GM12878 (cell line): ENCODE results near the gene PPP3CA. TPM values are rescaled to one million over a fixed set of nuclear protein-coding genes. Genes with fewer than 3 reads are reported as not detected.

Experiments
- ATAC-seq: fragments of 200-7000 bp; cut with Tn5 transposase; 3 replicates; pipeline ENCODE4 v1.9.1; 2020; ENCODE audit warnings: mild to moderate bottlenecking, moderate library complexity
- BruUV-seq: library from RNA; stranded (reverse); fragments of 400-500 nt; replicated peaks from 2 replicates; lab custom pipeline; 2021; lab: Mats Ljungman, UMichigan
- CTCF ChIA-PET: fragments of 300-600 bp; sonication (Branson Sonifier 250); formaldehyde crosslinking; extraction: SDS; loops from one replicate; lab custom pipeline; 2021; ENCODE audit warnings: inconsistent platforms; lab: Yijun Ruan, JAX
- POLR2A ChIA-PET: fragments of 350-600 bp; formaldehyde crosslinking; extraction: SDS; loops from one replicate; lab custom pipeline; 2021; ENCODE audit warnings: inconsistent platforms; lab: Charles Lee
- RAD21 ChIA-PET: fragments of 300-600 bp; sonication (Branson Sonifier 250); formaldehyde crosslinking; loops from one replicate; lab custom pipeline; 2023; ENCODE audit warnings: antibody characterized with exemption; ENCODE audit not compliant: unreplicated experiment; lab: Charles Lee
- SMC1A ChIA-PET: fragments of 300-600 bp; sonication (Branson Sonifier 250); formaldehyde crosslinking; loops from one replicate; lab custom pipeline; 2023; ENCODE audit not compliant: unreplicated experiment, uncharacterized antibody; lab: Charles Lee
- DNase-seq: peaks from one replicate; pipeline ENCODE4 v3.0.0-alpha.2; 2011; ENCODE audit warnings: low read depth, low spot score
- FAIRE-seq: peaks from 3 replicates; lab custom pipeline; 2011; peaks lifted over from hg19 to GRCh38; lab: Jason Lieb, UNC
- H2AFZ ChIP-seq: 2 replicates; pipeline ENCODE4 v1.6.0; 2011; ENCODE audit warnings: low read depth, low read length, control low read depth; ENCODE audit not compliant: control insufficient read depth
- H3K27ac ChIP-seq: 2 replicates; pipeline ENCODE4 v1.5.1; 2011; ENCODE audit warnings: control low read depth; ENCODE audit not compliant: control insufficient read depth, insufficient read depth
- H3K27me3 ChIP-seq, 2 experiments: replicated peaks in 1 of 2; 2 replicates each; pipeline versions ENCODE4 v1.6.0 to v1.6.1; 2011; ENCODE audit warnings: low read length in 1 of 2; ENCODE audit not compliant: control insufficient read depth in 2 of 2, insufficient read depth in 2 of 2
- H3K36me3 ChIP-seq, 2 experiments: 2 replicates each; pipeline ENCODE4 v1.5.1; 2011; ENCODE audit warnings: low read length in 1 of 2; ENCODE audit not compliant: control insufficient read depth in 2 of 2, insufficient read depth in 2 of 2
- H3K4me1 ChIP-seq: 2 replicates; pipeline ENCODE4 v1.6.1; 2011; ENCODE audit warnings: mild to moderate bottlenecking, low read length, moderate library complexity, mixed read lengths; ENCODE audit not compliant: control insufficient read depth, insufficient read depth
- H3K4me2 ChIP-seq: 2 replicates; pipeline ENCODE4 v1.6.0; 2011; ENCODE audit warnings: control low read depth; ENCODE audit not compliant: control insufficient read depth, insufficient read depth
- H3K4me3 ChIP-seq: fragments of 200-600 bp; sonication (generic); 2 replicates; pipeline ENCODE4 v1.5.1; 2016
- H3K79me2 ChIP-seq: 2 replicates; pipeline ENCODE4 v1.6.0; 2011; ENCODE audit warnings: low read length; ENCODE audit not compliant: control insufficient read depth, insufficient read depth
- H3K9ac ChIP-seq: 2 replicates; pipeline ENCODE4 v1.8.0; 2011; ENCODE audit warnings: low read length, control low read depth, mixed read lengths; ENCODE audit not compliant: control insufficient read depth, insufficient read depth
- H3K9me3 ChIP-seq: replicated peaks from 3 replicates; pipeline ENCODE4 v1.5.1; 2011; ENCODE audit warnings: mild to moderate bottlenecking, low read length; ENCODE audit not compliant: control insufficient read depth, insufficient read depth
- H4K20me1 ChIP-seq: 2 replicates; pipeline ENCODE4 v1.6.0; 2011; ENCODE audit not compliant: control insufficient read depth, insufficient read depth
- WGBS: methylation state at CpG from one replicate; pipeline ENCODE4 v1.1.6; 2016; ENCODE audit warnings: low lambda C conversion rate; ENCODE audit not compliant: insufficient replicate concordance, insufficient coverage; ENCODE audit errors: missing lambda C conversion rate; 5-methylcytosine and 5-hydroxymethylcytosine counted together
- in situ Hi-C: fragments of 300-500 bp; cut with MboI; formaldehyde crosslinking; loops from 9 replicates; pipeline ENCODE4 v1.14.3; 2018; ENCODE audit warnings: mixed read lengths
- intact Hi-C: fragments of 100-400 bp; cut with micrococcal nuclease; formaldehyde crosslinking; loops from one replicate; pipeline ENCODE4 v1.14.2; 2022; ENCODE audit not compliant: unreplicated experiment
- polyA plus RNA-seq, 11 experiments: library from polyadenylated mRNA; depleted of rRNA in 4 of 11; unstranded in 6 of 11; stranded (reverse) in 5 of 11; fragments of >200 nt; fragmentation: Nextera tagmentation in 4 of 11; fragmentation: Illumina TruSeq in 1 of 11; extraction: Ambion mirVana in 4 of 11; extraction: Trizol in 1 of 11; gene quantifications; 1 replicate in 1 of 11; 2 replicates in 10 of 11; pipeline versions ENCODE4 v1.2.1 to v1.2.3, GENCODE V29; 2011 to 2016; ENCODE audit warnings: inconsistent platforms in 2 of 11, missing spikeins in 2 of 11, low read depth in 1 of 11
- total RNA-seq, 4 experiments: library from RNA; depleted of rRNA in 3 of 4; stranded (reverse); fragments of >200 nt in 3 of 4; fragmentation: Illumina TruSeq in 1 of 4; extraction: Trizol in 1 of 4; gene quantifications; 2 replicates each; pipeline versions ENCODE4 v1.2.1 to v1.2.3, GENCODE V29; 2013 to 2021
- TF ChIP-seq, protein P1 (sequence below): IDR thresholded peaks from 2 replicates; pipeline ENCODE4 v1.6.1; 2011; ENCODE audit warnings: borderline replicate concordance, low read depth, mild to moderate bottlenecking, moderate library complexity, mixed read lengths, low read length; ENCODE audit not compliant: insufficient read depth; ENCODE audit errors: extremely low read length
- TF ChIP-seq, protein P2 (sequence below): fragments of 450-650 bp; IDR thresholded peaks from 2 replicates; pipeline ENCODE4 v1.6.1; 2017; ENCODE audit warnings: mild to moderate bottlenecking, moderate library complexity

PPP3CA gene
- total and polyA plus RNA-seq, 10 of the 15 experiments (the other 5 are each of a cell fraction or from before 2014, with no cell fraction given): 0.33 to 9.0 (median 1.0) TPM

DNA sequence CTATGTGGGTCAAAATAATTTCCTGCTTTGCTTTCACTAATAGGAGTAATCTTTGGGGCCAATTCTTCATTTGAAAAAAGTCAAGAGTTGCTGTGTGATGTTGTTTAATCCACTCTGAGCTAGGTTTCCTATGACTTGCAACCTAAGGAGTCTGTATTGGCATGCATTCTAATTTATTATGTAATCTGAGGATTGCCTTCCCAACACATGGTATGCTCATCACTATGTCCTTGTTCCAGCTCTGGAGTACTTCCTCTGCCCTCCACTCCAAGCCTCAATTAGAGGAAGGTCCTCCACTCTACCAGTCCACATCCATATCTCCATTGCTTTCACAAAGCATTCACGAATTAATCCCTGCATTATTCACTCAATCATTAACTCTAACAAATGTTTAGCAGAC, 56.1 kb downstream of the PPP3CA start:
- no peaks in the 10 kb centered on the region for H3K4me1 ChIP-seq
- SMC1A ChIA-PET: interaction anchor here (1.3 to 1.9 kb wide), 2 partner anchors 9 to 10 kb away, joined by 3 to 7 read pairs; no protein-coding TSS in a partner anchor
- in situ Hi-C loops (no loop called here), intact Hi-C loops (no loop called here)
- no peak for ATAC-seq
- no TSS peak for BruUV-seq
- TF ChIP-seq, protein P1, sequence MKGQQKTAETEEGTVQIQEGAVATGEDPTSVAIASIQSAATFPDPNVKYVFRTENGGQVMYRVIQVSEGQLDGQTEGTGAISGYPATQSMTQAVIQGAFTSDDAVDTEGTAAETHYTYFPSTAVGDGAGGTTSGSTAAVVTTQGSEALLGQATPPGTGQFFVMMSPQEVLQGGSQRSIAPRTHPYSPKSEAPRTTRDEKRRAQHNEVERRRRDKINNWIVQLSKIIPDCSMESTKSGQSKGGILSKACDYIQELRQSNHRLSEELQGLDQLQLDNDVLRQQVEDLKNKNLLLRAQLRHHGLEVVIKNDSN: no peak
- POLR2A ChIA-PET: interaction anchor here (0.5 kb wide), 1 partner anchor 16 kb away, joined by 4 read pairs; no protein-coding TSS in a partner anchor
- FAIRE-seq: peak; percentile 27
- H3K4me3 ChIP-seq: no peak overlapping the region
- no peaks in the 10 kb centered on the region for H3K79me2 ChIP-seq
- 94% methylated on average over 1 of the region's 1 CpG for WGBS
- no peaks in the 10 kb centered on the region for H3K36me3 ChIP-seq
- H3K9me3 ChIP-seq: no peaks in the 10 kb centered on the region
- no peak overlapping the region for H3K9ac ChIP-seq
- no peaks in the 10 kb centered on the region for H4K20me1 ChIP-seq
- no peak overlapping the region for H3K27ac ChIP-seq
- RAD21 ChIA-PET: no interaction called here
- H3K4me2 ChIP-seq: no peak overlapping the region
- no peak overlapping the region for H2AFZ ChIP-seq
- CTCF ChIA-PET: no interaction called here
- no peak for DNase-seq
- H3K27me3 ChIP-seq: no peaks in the 10 kb centered on the region

DNA sequence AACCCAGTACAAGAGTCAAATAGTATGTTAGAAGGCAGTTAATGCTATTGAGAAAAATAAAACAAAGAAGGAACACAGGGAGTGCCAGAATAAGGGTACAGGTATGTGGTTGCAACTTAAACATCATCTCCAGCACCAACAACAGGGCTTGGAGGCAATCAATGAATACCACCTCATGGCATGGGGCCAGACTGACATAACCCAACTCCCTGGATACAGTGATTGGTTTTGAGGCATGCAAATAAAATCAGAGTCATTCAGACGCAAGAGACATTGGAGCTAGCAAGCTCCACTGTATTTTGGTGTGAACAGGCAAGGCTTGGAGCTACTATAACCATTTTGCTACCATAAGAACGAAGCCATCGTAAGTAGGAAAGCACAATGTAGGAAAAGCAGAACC, 56.7 kb downstream of the PPP3CA start:
- SMC1A ChIA-PET: interaction anchor here (1.3 kb wide), 1 partner anchor 11 kb away, joined by 3 read pairs; no protein-coding TSS in a partner anchor
- no peak overlapping the region for H3K4me3 ChIP-seq
- CTCF ChIA-PET: no interaction called here
- H4K20me1 ChIP-seq: no peaks in the 10 kb centered on the region
- WGBS: 75% methylated on average over 3 of the region's 3 CpGs
- no peak overlapping the region for H2AFZ ChIP-seq
- no peak for FAIRE-seq
- H3K9me3 ChIP-seq: no peaks in the 10 kb centered on the region
- no TSS peak for BruUV-seq
- ATAC-seq: no peak
- POLR2A ChIA-PET: no interaction called here
- no peak for DNase-seq
- RAD21 ChIA-PET: no interaction called here
- in situ Hi-C loops (no loop called here), intact Hi-C loops (no loop called here)
- TF ChIP-seq, protein P2, sequence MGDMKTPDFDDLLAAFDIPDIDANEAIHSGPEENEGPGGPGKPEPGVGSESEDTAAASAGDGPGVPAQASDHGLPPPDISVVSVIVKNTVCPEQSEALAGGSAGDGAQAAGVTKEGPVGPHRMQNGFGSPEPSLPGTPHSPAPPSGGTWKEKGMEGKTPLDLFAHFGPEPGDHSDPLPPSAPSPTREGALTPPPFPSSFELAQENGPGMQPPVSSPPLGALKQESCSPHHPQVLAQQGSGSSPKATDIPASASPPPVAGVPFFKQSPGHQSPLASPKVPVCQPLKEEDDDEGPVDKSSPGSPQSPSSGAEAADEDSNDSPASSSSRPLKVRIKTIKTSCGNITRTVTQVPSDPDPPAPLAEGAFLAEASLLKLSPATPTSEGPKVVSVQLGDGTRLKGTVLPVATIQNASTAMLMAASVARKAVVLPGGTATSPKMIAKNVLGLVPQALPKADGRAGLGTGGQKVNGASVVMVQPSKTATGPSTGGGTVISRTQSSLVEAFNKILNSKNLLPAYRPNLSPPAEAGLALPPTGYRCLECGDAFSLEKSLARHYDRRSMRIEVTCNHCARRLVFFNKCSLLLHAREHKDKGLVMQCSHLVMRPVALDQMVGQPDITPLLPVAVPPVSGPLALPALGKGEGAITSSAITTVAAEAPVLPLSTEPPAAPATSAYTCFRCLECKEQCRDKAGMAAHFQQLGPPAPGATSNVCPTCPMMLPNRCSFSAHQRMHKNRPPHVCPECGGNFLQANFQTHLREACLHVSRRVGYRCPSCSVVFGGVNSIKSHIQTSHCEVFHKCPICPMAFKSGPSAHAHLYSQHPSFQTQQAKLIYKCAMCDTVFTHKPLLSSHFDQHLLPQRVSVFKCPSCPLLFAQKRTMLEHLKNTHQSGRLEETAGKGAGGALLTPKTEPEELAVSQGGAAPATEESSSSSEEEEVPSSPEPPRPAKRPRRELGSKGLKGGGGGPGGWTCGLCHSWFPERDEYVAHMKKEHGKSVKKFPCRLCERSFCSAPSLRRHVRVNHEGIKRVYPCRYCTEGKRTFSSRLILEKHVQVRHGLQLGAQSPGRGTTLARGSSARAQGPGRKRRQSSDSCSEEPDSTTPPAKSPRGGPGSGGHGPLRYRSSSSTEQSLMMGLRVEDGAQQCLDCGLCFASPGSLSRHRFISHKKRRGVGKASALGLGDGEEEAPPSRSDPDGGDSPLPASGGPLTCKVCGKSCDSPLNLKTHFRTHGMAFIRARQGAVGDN: no peak
- TF ChIP-seq, all 136 proteins: peak for 0
- H3K4me2 ChIP-seq: no peak overlapping the region
- H3K27me3 ChIP-seq: no peaks in the 10 kb centered on the region
- no peak overlapping the region for H3K27ac ChIP-seq
- H3K4me1 ChIP-seq: no peaks in the 10 kb centered on the region
- H3K9ac ChIP-seq: no peak overlapping the region
- no peaks in the 10 kb centered on the region for H3K79me2 ChIP-seq
- no peaks in the 10 kb centered on the region for H3K36me3 ChIP-seq
